Neural cell (in vitro differentiated cells): Measurements from ENCODE around the gene NPPA. TPM values are rescaled to one million over a fixed set of nuclear protein-coding genes. Genes with fewer than 3 reads are reported as not detected.

Experiments used
- H2AFZ ChIP-seq: fragments of 200-600, 300-800 bp; sonication (generic), shearing (Covaris generic); 2 replicates; pipeline ENCODE4 v1.6.0; 2014; ENCODE audit warnings: low read depth, mild to moderate bottlenecking, antibody characterized with exemption, low read length, moderate library complexity
- H3F3A ChIP-seq: fragments of 200-600 bp; shearing (Covaris generic); 2 replicates; pipeline ENCODE4 v1.6.1; 2016; ENCODE audit warnings: mild to moderate bottlenecking, moderate library complexity, mixed read lengths, antibody characterized with exemption, low read length; ENCODE audit not compliant: insufficient read depth, poor library complexity, severe bottlenecking
- H3K27ac ChIP-seq: fragments of 200-600, 300-800 bp; sonication (generic), shearing (Covaris generic); 2 replicates; pipeline ENCODE4 v1.5.1; 2014; ENCODE audit warnings: mild to moderate bottlenecking, low read length, moderate library complexity
- H3K27me3 ChIP-seq: fragments of 300-800, 200-600 bp; sonication (generic), shearing (Covaris generic); 2 replicates; pipeline ENCODE4 v1.6.0; 2014; ENCODE audit warnings: mild to moderate bottlenecking, low read depth, low read length, moderate library complexity; ENCODE audit not compliant: insufficient read depth
- H3K36me3 ChIP-seq: fragments of 300-800, 200-600 bp; sonication (generic), shearing (Covaris generic); 2 replicates; pipeline ENCODE4 v1.5.1; 2014; ENCODE audit warnings: mild to moderate bottlenecking, antibody characterized with exemption, low read length, moderate library complexity; ENCODE audit not compliant: insufficient read depth
- H3K4me2 ChIP-seq: fragments of 300-800, 200-600 bp; sonication (generic), shearing (Covaris generic); 2 replicates; pipeline ENCODE4 v1.6.0; 2014; ENCODE audit warnings: mild to moderate bottlenecking, low read length
- H3K4me3 ChIP-seq: fragments of 300-800, 200-600 bp; sonication (generic), shearing (Covaris generic); 2 replicates; pipeline ENCODE4 v1.5.1; 2014; ENCODE audit warnings: mild to moderate bottlenecking, low read length, moderate library complexity
- H3K79me2 ChIP-seq: fragments of 200-600 bp; shearing (Covaris generic); replicated peaks from 2 replicates; pipeline ENCODE4 v1.6.0; 2014; ENCODE audit warnings: mild to moderate bottlenecking, low read length, moderate library complexity; ENCODE audit not compliant: insufficient read depth
- H3K9ac ChIP-seq: fragments of 300-800, 200-600 bp; sonication (generic), shearing (Covaris generic); 2 replicates; pipeline ENCODE4 v1.6.1; 2016; ENCODE audit warnings: mild to moderate bottlenecking, low read length, mixed read lengths
- H3K9me2 ChIP-seq: fragments of 200-600 bp; shearing (Covaris generic); 2 replicates; pipeline ENCODE4 v1.6.1; 2016; ENCODE audit warnings: mild to moderate bottlenecking, low read length, mixed read lengths; ENCODE audit not compliant: insufficient read depth
- H3K9me3 ChIP-seq: fragments of 200-600, 300-800 bp; sonication (generic), shearing (Covaris generic); 2 replicates; pipeline ENCODE4 v1.6.1; 2016; ENCODE audit warnings: mild to moderate bottlenecking, mixed run types, low read length, moderate library complexity, mixed read lengths
- H4K20me1 ChIP-seq: fragments of 200-600 bp; shearing (Covaris generic); 2 replicates; pipeline ENCODE4 v1.6.1; 2016; ENCODE audit warnings: mild to moderate bottlenecking, mixed run types; ENCODE audit not compliant: insufficient read depth
- EP300 ChIP-seq: fragments of 450-650 bp; conservative IDR thresholded peaks from 2 replicates; pipeline ENCODE4 v1.6.1; 2014; ENCODE audit warnings: antibody characterized with exemption, mild to moderate bottlenecking, moderate library complexity; ENCODE audit not compliant: poor library complexity, severe bottlenecking
- EZH2 ChIP-seq: fragments of 200-600, 300-800 bp; shearing (Covaris generic), sonication (generic); IDR thresholded peaks from 2 replicates; pipeline ENCODE4 v1.6.1; 2014; ENCODE audit warnings: antibody characterized with exemption, low read length, borderline replicate concordance, mild to moderate bottlenecking; ENCODE audit not compliant: insufficient read depth, poor library complexity, severe bottlenecking
- MXI1 ChIP-seq: fragments of 450-650 bp; conservative IDR thresholded peaks from 2 replicates; pipeline ENCODE4 v1.6.1; 2014; ENCODE audit warnings: antibody characterized with exemption, mild to moderate bottlenecking; ENCODE audit not compliant: poor library complexity, severe bottlenecking
- POLR2AphosphoS5 ChIP-seq: IDR thresholded peaks from 2 replicates; pipeline ENCODE4 v1.6.1; 2012
- RAD21 ChIP-seq: fragments of 450-650 bp; conservative IDR thresholded peaks from 2 replicates; pipeline ENCODE4 v1.6.1; 2014; ENCODE audit warnings: antibody characterized with exemption, mild to moderate bottlenecking, moderate library complexity
- SMC3 ChIP-seq: fragments of 450-650 bp; conservative IDR thresholded peaks from 2 replicates; pipeline ENCODE4 v1.6.1; 2014; ENCODE audit warnings: antibody characterized with exemption, mild to moderate bottlenecking, moderate library complexity; ENCODE audit not compliant: poor library complexity
- TAF1 ChIP-seq: IDR thresholded peaks from 2 replicates; pipeline ENCODE4 v1.6.1; 2012; ENCODE audit warnings: low read depth
- polyA plus RNA-seq: library from polyadenylated mRNA; depleted of rRNA; stranded (reverse); fragments of >200 nt; gene quantifications from 2 replicates; pipeline ENCODE4 v1.2.3, GENCODE V29; 2014
- TF ChIP-seq, protein P1 (sequence below): IDR thresholded peaks from 2 replicates; pipeline ENCODE4 v1.6.1; 2012; ENCODE audit warnings: borderline replicate concordance
- TF ChIP-seq, protein P2 (sequence below): fragments of 450-650 bp; IDR thresholded peaks from 2 replicates; pipeline ENCODE4 v1.5.1; 2014; ENCODE audit warnings: antibody characterized with exemption, mild to moderate bottlenecking, moderate library complexity; ENCODE audit not compliant: poor library complexity, severe bottlenecking

NPPA gene
- polyA plus RNA-seq, 1 donor from 2014 or later, result not detected

DNA sequence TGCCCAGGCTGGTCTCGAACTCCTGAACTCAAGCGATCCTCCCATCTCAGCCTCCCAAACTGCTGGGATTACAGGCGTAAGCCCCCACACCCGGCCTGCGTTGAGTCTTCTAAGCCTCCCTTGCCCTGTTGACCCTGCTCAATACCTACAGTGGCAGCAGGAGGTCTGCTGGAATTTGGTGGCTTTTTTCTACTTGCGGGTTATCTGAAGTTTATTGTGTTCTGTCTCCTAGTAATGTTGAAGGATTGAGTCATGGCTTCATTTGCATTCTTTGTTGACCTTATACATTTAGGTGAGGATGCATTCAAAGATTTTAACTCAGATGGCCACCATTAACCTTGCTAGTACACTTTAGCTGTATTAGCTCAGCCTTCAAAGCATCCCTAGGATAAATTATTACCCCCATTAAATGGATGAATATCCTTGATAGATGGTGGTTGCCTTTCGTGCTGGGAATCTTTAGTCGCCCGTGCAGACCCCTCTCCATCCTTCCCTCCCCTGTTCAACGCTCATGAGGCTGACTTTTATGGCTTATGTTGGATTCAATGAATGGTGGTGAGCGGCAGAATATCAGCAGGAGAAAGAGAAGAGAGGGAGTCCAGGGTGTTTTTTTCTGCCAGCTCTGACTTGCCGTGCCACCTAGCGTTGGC, 20.9 kb upstream of the NPPA start:
- Histone ChIP-seq H2AFZ (no peak overlapping the region), H3K27me3 (no peaks in the 10 kb centered on the region), H3K4me2 (no peak overlapping the region), H3K36me3 (no peaks in the 10 kb centered on the region), H3K9ac (no peak overlapping the region), H3K9me2 (no peaks in the 10 kb centered on the region), H3K4me3 (no peak overlapping the region), H4K20me1 (no peaks in the 10 kb centered on the region), H3F3A (no peaks in the 10 kb centered on the region), H3K27ac (no peak overlapping the region), H3K9me3 (no peaks in the 10 kb centered on the region), H3K79me2 (no peaks in the 10 kb centered on the region)
- TF ChIP-seq TAF1 (no peak), SMC3 (no peak), EZH2 (no peak), RAD21 (no peak), POLR2AphosphoS5 (no peak), EP300 (no peak), MXI1 (no peak)
- TF ChIP-seq, protein P1, sequence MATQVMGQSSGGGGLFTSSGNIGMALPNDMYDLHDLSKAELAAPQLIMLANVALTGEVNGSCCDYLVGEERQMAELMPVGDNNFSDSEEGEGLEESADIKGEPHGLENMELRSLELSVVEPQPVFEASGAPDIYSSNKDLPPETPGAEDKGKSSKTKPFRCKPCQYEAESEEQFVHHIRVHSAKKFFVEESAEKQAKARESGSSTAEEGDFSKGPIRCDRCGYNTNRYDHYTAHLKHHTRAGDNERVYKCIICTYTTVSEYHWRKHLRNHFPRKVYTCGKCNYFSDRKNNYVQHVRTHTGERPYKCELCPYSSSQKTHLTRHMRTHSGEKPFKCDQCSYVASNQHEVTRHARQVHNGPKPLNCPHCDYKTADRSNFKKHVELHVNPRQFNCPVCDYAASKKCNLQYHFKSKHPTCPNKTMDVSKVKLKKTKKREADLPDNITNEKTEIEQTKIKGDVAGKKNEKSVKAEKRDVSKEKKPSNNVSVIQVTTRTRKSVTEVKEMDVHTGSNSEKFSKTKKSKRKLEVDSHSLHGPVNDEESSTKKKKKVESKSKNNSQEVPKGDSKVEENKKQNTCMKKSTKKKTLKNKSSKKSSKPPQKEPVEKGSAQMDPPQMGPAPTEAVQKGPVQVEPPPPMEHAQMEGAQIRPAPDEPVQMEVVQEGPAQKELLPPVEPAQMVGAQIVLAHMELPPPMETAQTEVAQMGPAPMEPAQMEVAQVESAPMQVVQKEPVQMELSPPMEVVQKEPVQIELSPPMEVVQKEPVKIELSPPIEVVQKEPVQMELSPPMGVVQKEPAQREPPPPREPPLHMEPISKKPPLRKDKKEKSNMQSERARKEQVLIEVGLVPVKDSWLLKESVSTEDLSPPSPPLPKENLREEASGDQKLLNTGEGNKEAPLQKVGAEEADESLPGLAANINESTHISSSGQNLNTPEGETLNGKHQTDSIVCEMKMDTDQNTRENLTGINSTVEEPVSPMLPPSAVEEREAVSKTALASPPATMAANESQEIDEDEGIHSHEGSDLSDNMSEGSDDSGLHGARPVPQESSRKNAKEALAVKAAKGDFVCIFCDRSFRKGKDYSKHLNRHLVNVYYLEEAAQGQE, result no peak
- TF ChIP-seq, protein P2, sequence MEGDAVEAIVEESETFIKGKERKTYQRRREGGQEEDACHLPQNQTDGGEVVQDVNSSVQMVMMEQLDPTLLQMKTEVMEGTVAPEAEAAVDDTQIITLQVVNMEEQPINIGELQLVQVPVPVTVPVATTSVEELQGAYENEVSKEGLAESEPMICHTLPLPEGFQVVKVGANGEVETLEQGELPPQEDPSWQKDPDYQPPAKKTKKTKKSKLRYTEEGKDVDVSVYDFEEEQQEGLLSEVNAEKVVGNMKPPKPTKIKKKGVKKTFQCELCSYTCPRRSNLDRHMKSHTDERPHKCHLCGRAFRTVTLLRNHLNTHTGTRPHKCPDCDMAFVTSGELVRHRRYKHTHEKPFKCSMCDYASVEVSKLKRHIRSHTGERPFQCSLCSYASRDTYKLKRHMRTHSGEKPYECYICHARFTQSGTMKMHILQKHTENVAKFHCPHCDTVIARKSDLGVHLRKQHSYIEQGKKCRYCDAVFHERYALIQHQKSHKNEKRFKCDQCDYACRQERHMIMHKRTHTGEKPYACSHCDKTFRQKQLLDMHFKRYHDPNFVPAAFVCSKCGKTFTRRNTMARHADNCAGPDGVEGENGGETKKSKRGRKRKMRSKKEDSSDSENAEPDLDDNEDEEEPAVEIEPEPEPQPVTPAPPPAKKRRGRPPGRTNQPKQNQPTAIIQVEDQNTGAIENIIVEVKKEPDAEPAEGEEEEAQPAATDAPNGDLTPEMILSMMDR, result no peak

DNA sequence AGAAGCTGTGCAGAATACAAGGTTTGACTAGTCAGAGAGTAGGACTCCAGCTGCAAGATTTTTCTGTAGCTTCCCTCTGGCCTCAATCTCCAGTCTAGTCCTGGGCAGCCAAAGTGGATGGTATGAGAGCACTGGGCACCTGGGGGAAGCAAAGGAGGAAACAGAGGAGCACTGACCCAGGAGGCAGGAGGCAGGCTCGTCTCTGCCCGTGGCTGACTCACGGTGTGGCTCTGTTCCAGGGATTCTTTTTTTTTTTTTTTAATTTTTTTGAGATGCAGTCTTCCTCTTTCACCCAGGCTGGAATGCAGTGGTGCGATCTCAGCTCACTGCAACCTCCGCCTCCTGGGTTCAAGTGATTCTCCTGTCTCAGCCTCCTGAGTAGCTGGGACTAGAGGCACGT, 15.3 kb upstream of the NPPA start:
- H3K4me2 ChIP-seq, result no peak overlapping the region
- no peaks in the 10 kb centered on the region for H3F3A ChIP-seq
- H3K27me3 ChIP-seq, result peaks cover 38% of the 10 kb centered on the region
- no peaks in the 10 kb centered on the region for H3K9me3 ChIP-seq
- H3K36me3 ChIP-seq, result no peaks in the 10 kb centered on the region
- H3K9ac ChIP-seq, result peak overlapping the region; percentile 41
- H3K27ac ChIP-seq, result peak overlapping the region; percentile 37
- no peaks in the 10 kb centered on the region for H3K79me2 ChIP-seq
- no peaks in the 10 kb centered on the region for H4K20me1 ChIP-seq
- no peaks in the 10 kb centered on the region for H3K9me2 ChIP-seq
- TF ChIP-seq SMC3, result no peak
- TF ChIP-seq, protein P1, result no peak
- TF ChIP-seq, protein P2, result no peak
- no peak for TF ChIP-seq TAF1
- no peak for TF ChIP-seq EZH2
- no peak for TF ChIP-seq MXI1
- no peak for TF ChIP-seq EP300
- TF ChIP-seq POLR2AphosphoS5, result no peak
- no peak for TF ChIP-seq RAD21
- no peak overlapping the region for H2AFZ ChIP-seq
- H3K4me3 ChIP-seq, result peak overlapping the region; percentile 36
